ENCODE data around the gene CCDC6.

- TF ChIP-seq CTCF (IDR thresholded peaks at IDR 0.05; ENCODE audit: low read length) = no peak
- TF ChIP-seq EZH2 (IDR thresholded peaks at IDR 0.05; ENCODE audit: borderline replicate concordance, low read length) = no peak
Observed at GRCh38 chr10:59754951-59755350, 151.4 kb downstream of the CCDC6 start.

Measured in OCI-LY1 (cell line).